AG04449 (cell line): ENCODE data around the gene KCNC3.

ENCODE experiments used
- CTCF ChIA-PET: fragments of 350-600 bp; formaldehyde crosslinking; extraction: SDS; loops from one replicate; lab custom pipeline; 2021; ENCODE audit warnings: antibody characterized with exemption; lab: Yijun Ruan, JAX
- POLR2A ChIA-PET: fragments of 400-600, 350-600 bp; formaldehyde crosslinking; extraction: SDS; loops from one replicate; lab custom pipeline; 2020; ENCODE audit warnings: antibody characterized with exemption, inconsistent platforms; lab: Yijun Ruan, JAX
- DNase-seq: peaks from one replicate; pipeline ENCODE4 v3.0.0-alpha.2; 2010; ENCODE audit warnings: low read depth, low spot score
- H3K4me3 ChIP-seq: 2 replicates; pipeline ENCODE4 v1.5.1; 2011; ENCODE audit warnings: low read depth, mild to moderate bottlenecking, control low read depth, low read length
- TF ChIP-seq, protein P1 (sequence below): IDR thresholded peaks from one replicate; pipeline ENCODE4 v1.5.1; 2011; ENCODE audit warnings: mild to moderate bottlenecking, moderate library complexity, low read length, control low read depth, inconsistent platforms; ENCODE audit not compliant: insufficient read depth; ENCODE audit errors: missing control alignments

Gene KCNC3

GRCh38 chr19:50376166-50377050, 47.2 kb upstream of the KCNC3 start, which contains the start of gene NR1H2:
Gene NR1H2 (plus strand): TSS chr19:50376457. CDS start chr19:50377606, 1,149 bp downstream.
- POLR2A ChIA-PET = interaction anchor here (1.8 kb wide), 1 partner anchor 8 kb away, joined by 4 read pairs; the partner anchor contains the start of gene POLD1
- TF ChIP-seq, protein P1, sequence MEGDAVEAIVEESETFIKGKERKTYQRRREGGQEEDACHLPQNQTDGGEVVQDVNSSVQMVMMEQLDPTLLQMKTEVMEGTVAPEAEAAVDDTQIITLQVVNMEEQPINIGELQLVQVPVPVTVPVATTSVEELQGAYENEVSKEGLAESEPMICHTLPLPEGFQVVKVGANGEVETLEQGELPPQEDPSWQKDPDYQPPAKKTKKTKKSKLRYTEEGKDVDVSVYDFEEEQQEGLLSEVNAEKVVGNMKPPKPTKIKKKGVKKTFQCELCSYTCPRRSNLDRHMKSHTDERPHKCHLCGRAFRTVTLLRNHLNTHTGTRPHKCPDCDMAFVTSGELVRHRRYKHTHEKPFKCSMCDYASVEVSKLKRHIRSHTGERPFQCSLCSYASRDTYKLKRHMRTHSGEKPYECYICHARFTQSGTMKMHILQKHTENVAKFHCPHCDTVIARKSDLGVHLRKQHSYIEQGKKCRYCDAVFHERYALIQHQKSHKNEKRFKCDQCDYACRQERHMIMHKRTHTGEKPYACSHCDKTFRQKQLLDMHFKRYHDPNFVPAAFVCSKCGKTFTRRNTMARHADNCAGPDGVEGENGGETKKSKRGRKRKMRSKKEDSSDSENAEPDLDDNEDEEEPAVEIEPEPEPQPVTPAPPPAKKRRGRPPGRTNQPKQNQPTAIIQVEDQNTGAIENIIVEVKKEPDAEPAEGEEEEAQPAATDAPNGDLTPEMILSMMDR = no peak
- peak; percentile 93 for DNase-seq
- peak within 1 kb of the TSS; percentile 95 for H3K4me3 ChIP-seq
- CTCF ChIA-PET = interaction anchor here (0.9 to 2.3 kb wide), 5 partner anchors 8 to 180 kb away, joined by 3 to 9 read pairs (median 4); no protein-coding TSS in a partner anchor

- POLR2A ChIA-PET = no interaction called here
- TF ChIP-seq, protein P1 = no peak
- CTCF ChIA-PET = interaction anchor here (4.5 to 6.9 kb wide), 2 partner anchors 14 to 91 kb away, joined by 38 to 132 read pairs; no protein-coding TSS in a partner anchor
- no peak overlapping the region for H3K4me3 ChIP-seq
- DNase-seq = no peak
Observed at GRCh38 chr19:50371914-50372475, 42.8 kb upstream of the KCNC3 start.

DNA sequence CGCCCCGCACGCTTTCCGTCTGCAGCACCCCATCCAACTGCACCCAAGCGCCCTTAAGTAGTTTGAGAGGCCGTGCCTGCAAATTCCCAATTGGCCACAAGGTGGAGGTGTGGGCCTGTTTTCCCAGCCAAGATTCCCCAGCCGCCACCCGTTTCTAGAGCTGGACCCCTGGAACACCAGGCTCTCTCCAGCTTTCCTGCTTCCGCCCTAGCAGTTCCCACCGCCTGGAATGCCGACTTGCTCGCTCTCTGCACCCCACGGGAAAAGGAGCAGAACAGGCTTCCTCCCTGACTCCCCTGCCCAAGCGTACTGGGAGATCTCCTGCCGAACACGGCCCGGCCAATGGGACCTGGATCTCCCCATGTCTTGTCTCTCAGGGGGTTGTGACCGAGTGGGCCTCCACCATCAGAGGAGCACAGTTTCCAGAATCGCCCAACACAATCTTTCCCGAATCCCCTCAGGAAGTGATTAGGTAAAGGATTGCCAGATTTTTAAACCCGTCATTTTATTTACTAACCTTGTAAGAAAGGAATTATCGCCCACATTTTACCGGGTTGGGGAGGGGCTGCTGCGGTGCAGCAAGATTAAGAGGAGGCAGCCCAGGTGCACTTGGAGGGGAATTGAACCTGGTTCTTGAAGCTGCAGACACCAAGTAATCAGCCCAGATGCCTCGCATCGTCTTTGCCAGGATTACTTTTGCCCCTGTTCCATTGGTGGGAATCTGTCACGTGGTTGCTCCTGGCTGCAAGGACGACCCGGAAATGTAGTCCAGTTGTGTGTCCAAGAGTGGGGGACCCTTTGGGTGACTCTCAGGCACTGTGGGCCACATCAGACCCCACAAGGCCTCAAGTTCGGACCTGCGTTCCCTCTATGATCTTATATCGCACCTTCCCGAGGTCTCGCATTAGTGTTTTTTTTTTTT, 39.7 kb upstream of the KCNC3 start:
- TF ChIP-seq, protein P1 = peak; percentile 79
- peak overlapping the region; percentile 80 for H3K4me3 ChIP-seq
- CTCF ChIA-PET = interaction anchor here (0.6 to 6.9 kb wide), 31 partner anchors 9 to 555 kb away, joined by 3 to 132 read pairs (median 5); partner anchors contain the start of genes JOSD2, POLD1 and SPIB
- POLR2A ChIA-PET = interaction anchor here (0.5 to 1.4 kb wide), 2 partner anchors 12 to 260 kb away, joined by 4 read pairs; no protein-coding TSS in a partner anchor
- DNase-seq = peak; percentile 28

GRCh38 chr19:50365434-50366306, 36.5 kb upstream of the KCNC3 start, which contains the start of gene NAPSA:
Gene NAPSA (minus strand): TSS chr19:50365639. CDS start chr19:50365621, 18 bp downstream.
- no peak for DNase-seq
- CTCF ChIA-PET = interaction anchor here (1.2 to 6.9 kb wide), 5 partner anchors 8 to 418 kb away, joined by 3 to 132 read pairs (median 4); partner anchors contain the start of gene NR1H2
- TF ChIP-seq, protein P1 = no peak
- POLR2A ChIA-PET = no interaction called here
- no peak within 1 kb of the TSS for H3K4me3 ChIP-seq

DNA sequence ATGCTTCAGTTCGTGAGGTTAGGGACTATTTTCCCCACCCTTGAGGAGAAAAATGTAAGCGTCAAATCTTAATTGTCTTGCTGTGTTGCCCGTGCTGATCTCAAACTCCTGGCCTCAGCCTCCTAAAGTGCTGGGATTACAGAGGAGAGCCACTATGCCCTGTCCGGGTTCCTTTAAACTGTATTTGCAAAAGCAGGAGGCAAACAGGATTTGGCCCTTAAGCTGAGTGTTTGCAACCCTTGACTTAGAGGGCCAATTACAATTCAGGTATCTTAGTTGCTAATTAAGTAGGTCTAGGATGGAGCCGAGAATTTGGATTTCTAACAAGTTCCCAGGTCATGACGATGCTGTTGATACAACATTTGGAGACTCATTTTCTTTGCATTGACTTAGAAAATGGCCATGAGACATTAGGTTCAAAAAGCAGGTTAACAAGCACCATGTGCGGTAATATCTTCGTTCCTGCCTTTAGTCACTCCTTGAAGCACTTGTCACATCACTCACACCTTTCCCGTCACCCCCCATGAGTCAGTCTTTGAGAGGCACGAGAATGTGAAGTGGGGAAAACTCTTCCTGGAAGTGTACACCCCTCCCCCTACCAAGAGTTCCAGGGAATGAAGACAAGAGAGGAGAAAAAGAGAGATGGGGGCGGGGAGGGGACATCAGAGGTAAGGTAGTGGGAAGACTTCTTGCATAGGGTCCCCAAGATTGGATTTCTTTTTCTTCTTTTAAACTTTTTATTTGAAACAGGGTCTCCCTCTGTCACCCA, 33.7 kb upstream of the KCNC3 start:
- CTCF ChIA-PET = interaction anchor here (1.0 to 3.5 kb wide), 2 partner anchors 98 to 421 kb away, joined by 3 to 18 read pairs; no protein-coding TSS in a partner anchor
- TF ChIP-seq, protein P1 = no peak
- no peak overlapping the region for H3K4me3 ChIP-seq
- POLR2A ChIA-PET = no interaction called here
- no peak for DNase-seq
